Naive B cell (primary cell): ENCODE results near the gene RALGPS1. TPM values are rescaled to one million over a fixed set of nuclear protein-coding genes. Genes with fewer than 3 reads are reported as not detected.

Source experiments
- ATAC-seq, 2 donors: fragments of 150-1000 bp; cut with Tn5 transposase; 2 replicates each; pipeline ENCODE4 v1.10.0; 2021; ENCODE audit warnings: low read depth in 2 of 2, mild to moderate bottlenecking in 2 of 2, moderate library complexity in 2 of 2
- DNase-seq: peaks from one replicate; pipeline ENCODE4 v3.0.0; 2022
- H3K27ac Mint-ChIP-seq, 6 donors: one replicate each; pipeline ENCODE4 v1.8.0; 2020 to 2022; ENCODE audit warnings: mild to moderate bottlenecking in 6 of 6, mixed read lengths in 6 of 6, moderate library complexity in 5 of 6, inconsistent platforms in 2 of 6
- H3K27me3 Mint-ChIP-seq, 3 donors: one replicate each; pipeline ENCODE4 v1.8.0; 2021 to 2022; ENCODE audit warnings: mixed read lengths in 3 of 3, mild to moderate bottlenecking in 1 of 3
- H3K36me3 Mint-ChIP-seq, 2 donors: one replicate each; pipeline ENCODE4 v1.8.0; 2020 to 2022; ENCODE audit warnings: mixed read lengths in 2 of 2, inconsistent platforms in 1 of 2, mild to moderate bottlenecking in 1 of 2
- H3K4me1 Mint-ChIP-seq, 3 donors: one replicate each; pipeline ENCODE4 v1.8.0; 2020 to 2022; ENCODE audit warnings: mixed read lengths in 3 of 3, inconsistent platforms in 1 of 3, mild to moderate bottlenecking in 1 of 3, moderate library complexity in 1 of 3
- H3K4me3 Mint-ChIP-seq, 8 donors: one replicate each; pipeline ENCODE4 v1.8.0; 2020 to 2022; ENCODE audit warnings: mild to moderate bottlenecking in 8 of 8, mixed read lengths in 8 of 8, moderate library complexity in 8 of 8, inconsistent platforms in 2 of 8
- H3K9me3 Mint-ChIP-seq, 7 donors: one replicate each; pipeline ENCODE4 v1.8.0; 2020 to 2022; ENCODE audit warnings: mixed read lengths in 7 of 7, mild to moderate bottlenecking in 5 of 7, inconsistent platforms in 2 of 7, moderate library complexity in 1 of 7
- polyA plus RNA-seq, 6 donors: library from polyadenylated mRNA; unstranded; fragments of 300-500 nt; fragmentation: Illumina TruSeq; gene quantifications; one replicate each; pipeline ENCODE4 v1.2.3, GENCODE V29; 2021; ENCODE audit warnings: low read depth in 6 of 6

RALGPS1 gene
- polyA plus RNA-seq, 6 donors from 2014 or later = 3.0 to 7.9 (median 5.4) TPM

GRCh38 chr9:127184641-127185040 is 270.1 kb downstream of the RALGPS1 start:
- DNase-seq (no peak), ATAC-seq (no peak)
- Mint-ChIP-seq H3K36me3 (peaks cover 9 to 16% of the 10 kb centered on the region in 2 donors), H3K4me1 (peaks cover 0 to 5% (median 0%) of the 10 kb centered on the region in 3 donors), H3K27me3 (no peaks in the 10 kb centered on the region), H3K9me3 (no peaks in the 10 kb centered on the region), H3K4me3 (no peak overlapping the region), H3K27ac (peak overlapping the region in 1 of 6 donors; percentile 18)

GRCh38 chr9:127185181-127185580 is 270.6 kb downstream of the RALGPS1 start:
- H3K36me3 Mint-ChIP-seq = peaks cover 9 to 16% of the 10 kb centered on the region in 2 donors
- ATAC-seq (no peak), DNase-seq (no peak)
- H3K4me1 Mint-ChIP-seq = peaks cover 0 to 5% (median 0%) of the 10 kb centered on the region in 3 donors
- peak overlapping the region in 1 of 8 donors; percentile 33 for H3K4me3 Mint-ChIP-seq
- no peaks in the 10 kb centered on the region for H3K27me3 Mint-ChIP-seq
- peak overlapping the region in 2 of 6 donors; percentile 22 to 54 for H3K27ac Mint-ChIP-seq
- H3K9me3 Mint-ChIP-seq = no peaks in the 10 kb centered on the region

- H3K4me3 Mint-ChIP-seq = no peak overlapping the region
- H3K9me3 Mint-ChIP-seq = no peaks in the 10 kb centered on the region
- no peak for ATAC-seq
- H3K27ac Mint-ChIP-seq = peak overlapping the region in 1 of 6 donors; percentile 62
- no peaks in the 10 kb centered on the region for H3K27me3 Mint-ChIP-seq
- peaks cover 9 to 16% of the 10 kb centered on the region in 2 donors for H3K36me3 Mint-ChIP-seq
- no peak for DNase-seq
- H3K4me1 Mint-ChIP-seq = peaks cover 0 to 5% (median 0%) of the 10 kb centered on the region in 3 donors
Measured at GRCh38 chr9:127185931-127186781, 271.6 kb downstream of the RALGPS1 start.

DNA sequence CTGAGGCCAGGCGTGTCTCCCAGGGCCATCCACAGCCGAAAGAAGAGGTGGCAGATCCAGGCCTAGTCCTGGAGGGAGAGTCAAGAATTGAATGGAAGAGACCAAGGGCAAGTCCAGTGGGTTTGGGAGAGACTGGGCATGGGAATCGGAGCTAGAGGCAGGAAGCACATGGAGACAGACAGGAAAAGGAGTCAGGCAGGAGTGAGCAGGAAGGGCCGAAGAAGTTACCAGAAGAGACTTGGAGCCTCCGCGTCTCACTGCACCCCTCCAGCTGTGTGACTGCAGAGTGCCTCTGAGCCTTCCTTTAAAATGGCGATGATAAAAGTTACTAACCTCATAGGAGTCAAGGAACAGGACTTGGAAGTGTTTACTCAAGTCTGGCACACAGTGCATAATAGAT is 272.2 kb downstream of the RALGPS1 start:
- Mint-ChIP-seq H3K9me3 (no peaks in the 10 kb centered on the region), H3K4me3 (no peak overlapping the region)

DNA sequence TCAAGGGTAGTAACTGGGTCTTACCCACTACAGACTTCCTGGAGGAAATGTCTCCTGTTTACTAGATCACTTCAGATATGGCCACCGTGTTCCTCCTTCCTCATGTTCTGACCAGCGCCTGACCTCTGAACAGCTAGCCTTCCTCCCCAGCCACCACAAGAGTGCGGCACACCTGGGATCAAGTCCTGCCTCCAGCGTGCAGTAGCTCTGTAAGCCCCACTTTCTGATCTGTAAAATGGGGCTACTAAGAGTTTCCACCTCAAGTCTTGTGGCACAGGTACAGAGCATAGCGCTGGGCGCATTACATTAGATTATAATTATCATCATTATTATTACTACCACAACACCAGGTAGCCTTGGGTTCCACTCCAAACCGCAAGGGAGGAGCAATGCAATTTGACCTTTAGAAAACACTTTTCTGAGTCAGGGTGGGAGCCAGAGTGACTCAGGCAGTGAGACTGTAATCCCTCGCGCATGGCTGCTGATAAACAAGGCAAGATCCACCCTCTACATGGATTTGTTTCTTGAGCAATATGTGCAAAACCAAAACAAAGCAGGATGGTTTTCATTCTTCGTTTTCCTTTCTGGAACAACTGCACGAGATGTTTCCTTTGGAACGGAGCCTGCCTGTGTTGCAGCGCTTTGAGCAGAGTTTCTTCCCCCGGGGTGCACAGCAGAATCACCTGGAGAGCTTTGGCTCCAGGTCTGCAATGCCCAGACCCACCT is 272.8 kb downstream of the RALGPS1 start:
- ATAC-seq = no peak
- no peak overlapping the region for H3K4me3 Mint-ChIP-seq
- DNase-seq = no peak
- no peak overlapping the region for H3K27ac Mint-ChIP-seq
- H3K4me1 Mint-ChIP-seq = peaks cover 0 to 5% (median 0%) of the 10 kb centered on the region in 3 donors
- H3K9me3 Mint-ChIP-seq = no peaks in the 10 kb centered on the region
- H3K36me3 Mint-ChIP-seq = peaks cover 9 to 16% of the 10 kb centered on the region in 2 donors
- H3K27me3 Mint-ChIP-seq = no peaks in the 10 kb centered on the region

More for the DNA sequence above, 272.2 kb downstream of the RALGPS1 start:
- Mint-ChIP-seq H3K27ac (peak overlapping the region in 1 of 6 donors; percentile 62), H3K27me3 (no peaks in the 10 kb centered on the region), H3K36me3 (peaks cover 9 to 16% of the 10 kb centered on the region in 2 donors), H3K4me1 (peaks cover 0 to 5% (median 0%) of the 10 kb centered on the region in 3 donors)
- DNase-seq (no peak), ATAC-seq (no peak)

DNA sequence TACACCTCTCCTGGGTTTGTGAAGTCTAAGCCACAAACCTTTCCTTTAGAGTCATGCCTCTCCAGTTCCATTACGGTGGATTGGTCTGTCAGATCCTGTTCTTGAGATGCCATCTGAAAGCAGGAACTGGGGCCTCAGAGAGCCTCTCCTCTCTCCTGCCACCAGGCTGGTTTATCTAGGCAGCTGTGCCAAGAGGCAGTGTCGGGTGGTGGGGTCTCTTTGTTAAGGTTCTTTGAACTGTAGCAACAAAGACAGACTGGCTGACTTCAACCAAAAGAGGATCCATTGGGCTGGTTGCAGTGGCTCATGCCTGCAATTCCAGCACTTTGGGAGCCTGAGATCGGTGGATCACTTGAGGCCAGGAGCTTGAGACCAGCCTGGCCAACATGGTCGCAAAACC is 273.8 kb downstream of the RALGPS1 start:
- peaks cover 9 to 16% of the 10 kb centered on the region in 2 donors for H3K36me3 Mint-ChIP-seq
- H3K27me3 Mint-ChIP-seq = no peaks in the 10 kb centered on the region
- no peak overlapping the region for H3K4me3 Mint-ChIP-seq
- ATAC-seq (no peak), DNase-seq (no peak)
- H3K27ac Mint-ChIP-seq = no peak overlapping the region
- peaks cover 0 to 5% (median 4%) of the 10 kb centered on the region in 3 donors for H3K4me1 Mint-ChIP-seq
- H3K9me3 Mint-ChIP-seq = no peaks in the 10 kb centered on the region

DNA sequence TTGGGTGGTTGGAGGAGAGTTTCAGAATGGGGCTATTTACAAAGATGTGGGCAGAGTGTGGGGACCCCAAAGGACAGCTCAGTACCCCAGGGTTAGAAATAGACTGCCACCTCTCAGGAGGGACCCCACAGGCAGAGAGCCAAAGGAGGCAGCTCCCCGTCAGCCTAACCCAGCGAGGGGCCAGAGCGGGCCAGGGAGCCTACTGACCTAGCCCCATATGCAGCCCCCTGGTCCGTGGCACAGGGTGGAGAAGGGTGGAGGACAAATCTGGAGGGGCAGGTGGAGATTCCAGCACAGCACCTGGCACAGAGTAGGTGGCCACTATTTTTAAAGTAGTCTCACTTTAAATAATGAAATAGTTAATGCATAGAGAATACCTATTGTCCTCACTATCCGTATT is 275.0 kb downstream of the RALGPS1 start:
- Mint-ChIP-seq H3K27ac (no peak overlapping the region), H3K27me3 (no peaks in the 10 kb centered on the region), H3K4me1 (peaks cover 0 to 5% (median 4%) of the 10 kb centered on the region in 3 donors), H3K36me3 (peaks cover 9 to 16% of the 10 kb centered on the region in 2 donors), H3K9me3 (no peaks in the 10 kb centered on the region), H3K4me3 (no peak overlapping the region)
- DNase-seq = no peak
- ATAC-seq = no peak

GRCh38 chr9:127192744-127193143 is 278.2 kb downstream of the RALGPS1 start:
- H3K4me1 Mint-ChIP-seq = peaks cover 0 to 4% (median 0%) of the 10 kb centered on the region in 3 donors
- H3K27me3 Mint-ChIP-seq = no peaks in the 10 kb centered on the region
- H3K4me3 Mint-ChIP-seq = no peak overlapping the region
- H3K36me3 Mint-ChIP-seq = no peaks in the 10 kb centered on the region
- H3K27ac Mint-ChIP-seq = peak overlapping the region in 2 of 6 donors; percentile 6 to 95
- H3K9me3 Mint-ChIP-seq = no peaks in the 10 kb centered on the region
- ATAC-seq (no peak), DNase-seq (no peak)

GRCh38 chr9:127193483-127193882 is 278.9 kb downstream of the RALGPS1 start:
- H3K27ac Mint-ChIP-seq = no peak overlapping the region
- H3K27me3 Mint-ChIP-seq = no peaks in the 10 kb centered on the region
- no peaks in the 10 kb centered on the region for H3K9me3 Mint-ChIP-seq
- no peaks in the 10 kb centered on the region for H3K36me3 Mint-ChIP-seq
- ATAC-seq = no peak
- no peak for DNase-seq
- H3K4me1 Mint-ChIP-seq = peaks cover 0 to 4% (median 4%) of the 10 kb centered on the region in 3 donors
- no peak overlapping the region for H3K4me3 Mint-ChIP-seq

DNA sequence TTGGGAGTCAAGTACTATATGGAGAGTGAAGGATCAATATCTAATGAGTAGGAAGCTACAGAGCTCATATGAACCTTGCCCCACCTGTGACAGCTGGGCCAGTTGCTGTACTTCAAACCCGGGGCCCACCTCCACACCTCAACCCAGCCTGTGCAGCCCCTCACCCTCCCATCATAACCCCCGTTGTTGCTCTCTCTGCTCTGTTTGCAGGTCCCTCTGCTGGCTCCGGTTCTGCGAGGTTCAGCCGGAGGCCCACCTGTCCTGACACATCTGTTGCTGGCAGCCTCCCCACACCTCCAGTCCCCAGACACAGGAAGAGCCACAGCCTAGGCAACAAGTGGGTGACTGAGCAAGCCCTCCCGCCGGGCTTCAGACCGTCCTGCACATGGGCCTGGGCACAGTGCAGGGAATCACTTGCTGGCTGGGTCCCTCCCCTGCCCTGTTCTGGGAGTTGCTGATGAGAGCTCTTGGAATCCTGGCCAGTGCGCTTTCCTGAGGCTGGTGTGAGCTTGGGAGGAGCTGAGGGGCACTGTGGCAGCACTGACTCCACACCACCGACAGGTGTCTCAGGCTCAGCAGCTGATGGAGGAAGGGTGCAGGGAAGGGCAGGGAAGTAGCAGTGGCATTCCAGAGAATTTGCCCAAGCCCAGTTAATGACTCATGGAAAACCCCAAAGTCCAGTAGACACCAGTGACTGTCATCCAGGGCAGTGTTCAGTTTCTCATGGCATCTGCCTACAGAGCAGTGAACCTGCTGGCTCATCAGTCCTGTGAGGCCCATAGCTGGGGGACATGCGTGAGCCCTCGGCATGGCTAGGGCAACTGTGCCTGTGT is 280.5 kb downstream of the RALGPS1 start:
- Mint-ChIP-seq H3K27ac (peak overlapping the region in 1 of 6 donors; percentile 50), H3K27me3 (no peaks in the 10 kb centered on the region), H3K4me3 (peak overlapping the region in 1 of 8 donors; percentile 25), H3K9me3 (no peaks in the 10 kb centered on the region), H3K36me3 (no peaks in the 10 kb centered on the region), H3K4me1 (peaks cover 0 to 7% (median 4%) of the 10 kb centered on the region in 3 donors)
- DNase-seq (no peak), ATAC-seq (no peak)

GRCh38 chr9:127195976-127196825 is 281.6 kb downstream of the RALGPS1 start:
- DNase-seq (no peak), ATAC-seq (no peak)
- no peaks in the 10 kb centered on the region for H3K9me3 Mint-ChIP-seq
- H3K27me3 Mint-ChIP-seq = no peaks in the 10 kb centered on the region
- H3K27ac Mint-ChIP-seq = peak overlapping the region in 1 of 6 donors; percentile 83
- no peaks in the 10 kb centered on the region for H3K36me3 Mint-ChIP-seq
- peaks cover 0 to 7% (median 4%) of the 10 kb centered on the region in 3 donors for H3K4me1 Mint-ChIP-seq
- peak overlapping the region in 1 of 8 donors; percentile 50 for H3K4me3 Mint-ChIP-seq

- no peaks in the 10 kb centered on the region for H3K9me3 Mint-ChIP-seq
- peaks cover 0 to 7% (median 4%) of the 10 kb centered on the region in 3 donors for H3K4me1 Mint-ChIP-seq
- no peaks in the 10 kb centered on the region for H3K36me3 Mint-ChIP-seq
- DNase-seq = no peak
- H3K27ac Mint-ChIP-seq = peak overlapping the region in 1 of 6 donors; percentile 83
- H3K27me3 Mint-ChIP-seq = no peaks in the 10 kb centered on the region
- H3K4me3 Mint-ChIP-seq = no peak overlapping the region
- ATAC-seq = no peak
Measured at GRCh38 chr9:127196826-127197145, 282.2 kb downstream of the RALGPS1 start.
